Upper lobe of right lung (tissue), 1 donor: ENCODE data around the gene C1QTNF9B. TPM values are rescaled to one million over a fixed set of nuclear protein-coding genes. Genes with fewer than 3 reads are reported as not detected.
"Not testable (repeated sequence)": the region's sequence is repeated elsewhere in the genome, so short reads cannot be mapped to it uniquely, and the experiment has no call there.

Experiments used
- ATAC-seq: fragments of 200-7000 bp; cut with Tn5 transposase; one replicate; pipeline ENCODE4 v1.9.1; 2020; ENCODE audit warnings: mild to moderate bottlenecking, moderate library complexity
- DNase-seq: peaks from one replicate; pipeline ENCODE4 v3.0.0-alpha.2; 2020
- H3K27ac ChIP-seq: fragments of 200-600 bp; one replicate; pipeline ENCODE4 v1.8.0; 2022
- H3K27me3 ChIP-seq: fragments of 200-600 bp; one replicate; pipeline ENCODE4 v1.8.0; 2022; ENCODE audit warnings: mild to moderate bottlenecking
- H3K36me3 ChIP-seq: fragments of 200-600 bp; one replicate; pipeline ENCODE4 v1.8.0; 2022
- H3K4me1 ChIP-seq: fragments of 200-600 bp; one replicate; pipeline ENCODE4 v1.8.0; 2022
- H3K4me3 ChIP-seq: fragments of 200-600 bp; one replicate; pipeline ENCODE4 v1.8.0; 2022; ENCODE audit warnings: mild to moderate bottlenecking
- H3K9me3 ChIP-seq: fragments of 200-600 bp; one replicate; pipeline ENCODE4 v1.8.0; 2022
- intact Hi-C: fragments of 100-400 bp; cut with DNase I; formaldehyde crosslinking; loops from one replicate; pipeline ENCODE4 v1.11.0; 2022
- total RNA-seq: library from RNA; stranded (reverse); fragmentation: NEBNext Ultra II Directional; extraction: Animal tissue kit (Norgen Biotek cat#: 25700); gene quantifications from one replicate; pipeline ENCODE4 v1.2.1, GENCODE V29; 2021
- TF ChIP-seq, protein P1 (sequence below): fragments of 200-600 bp; IDR thresholded peaks from one replicate; pipeline ENCODE4 v1.8.0; 2022; ENCODE audit warnings: antibody characterized with exemption
- donor health status: DM: no; HTN: yes; CAD: no; lungs with severe emphysema.

The C1QTNF9B gene
- total RNA-seq, 1 donor from 2014 or later, result not detected

- ATAC-seq (no peak), DNase-seq (no peak)
- Histone ChIP-seq H3K4me1 (peaks cover 16% of the 10 kb centered on the region), H3K27ac (peak overlapping the region; percentile 91), H3K36me3 (peaks cover 5% of the 10 kb centered on the region), H3K4me3 (peak overlapping the region; percentile 86), H3K9me3 (no peaks in the 10 kb centered on the region), H3K27me3 (no peaks in the 10 kb centered on the region)
- intact Hi-C loops, result no loop called here
- TF ChIP-seq, protein P1, sequence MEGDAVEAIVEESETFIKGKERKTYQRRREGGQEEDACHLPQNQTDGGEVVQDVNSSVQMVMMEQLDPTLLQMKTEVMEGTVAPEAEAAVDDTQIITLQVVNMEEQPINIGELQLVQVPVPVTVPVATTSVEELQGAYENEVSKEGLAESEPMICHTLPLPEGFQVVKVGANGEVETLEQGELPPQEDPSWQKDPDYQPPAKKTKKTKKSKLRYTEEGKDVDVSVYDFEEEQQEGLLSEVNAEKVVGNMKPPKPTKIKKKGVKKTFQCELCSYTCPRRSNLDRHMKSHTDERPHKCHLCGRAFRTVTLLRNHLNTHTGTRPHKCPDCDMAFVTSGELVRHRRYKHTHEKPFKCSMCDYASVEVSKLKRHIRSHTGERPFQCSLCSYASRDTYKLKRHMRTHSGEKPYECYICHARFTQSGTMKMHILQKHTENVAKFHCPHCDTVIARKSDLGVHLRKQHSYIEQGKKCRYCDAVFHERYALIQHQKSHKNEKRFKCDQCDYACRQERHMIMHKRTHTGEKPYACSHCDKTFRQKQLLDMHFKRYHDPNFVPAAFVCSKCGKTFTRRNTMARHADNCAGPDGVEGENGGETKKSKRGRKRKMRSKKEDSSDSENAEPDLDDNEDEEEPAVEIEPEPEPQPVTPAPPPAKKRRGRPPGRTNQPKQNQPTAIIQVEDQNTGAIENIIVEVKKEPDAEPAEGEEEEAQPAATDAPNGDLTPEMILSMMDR, result peak; percentile 11
These were observed 7.4 kb downstream of the C1QTNF9B start for GRCh38 chr13:23889615-23890607.

DNA sequence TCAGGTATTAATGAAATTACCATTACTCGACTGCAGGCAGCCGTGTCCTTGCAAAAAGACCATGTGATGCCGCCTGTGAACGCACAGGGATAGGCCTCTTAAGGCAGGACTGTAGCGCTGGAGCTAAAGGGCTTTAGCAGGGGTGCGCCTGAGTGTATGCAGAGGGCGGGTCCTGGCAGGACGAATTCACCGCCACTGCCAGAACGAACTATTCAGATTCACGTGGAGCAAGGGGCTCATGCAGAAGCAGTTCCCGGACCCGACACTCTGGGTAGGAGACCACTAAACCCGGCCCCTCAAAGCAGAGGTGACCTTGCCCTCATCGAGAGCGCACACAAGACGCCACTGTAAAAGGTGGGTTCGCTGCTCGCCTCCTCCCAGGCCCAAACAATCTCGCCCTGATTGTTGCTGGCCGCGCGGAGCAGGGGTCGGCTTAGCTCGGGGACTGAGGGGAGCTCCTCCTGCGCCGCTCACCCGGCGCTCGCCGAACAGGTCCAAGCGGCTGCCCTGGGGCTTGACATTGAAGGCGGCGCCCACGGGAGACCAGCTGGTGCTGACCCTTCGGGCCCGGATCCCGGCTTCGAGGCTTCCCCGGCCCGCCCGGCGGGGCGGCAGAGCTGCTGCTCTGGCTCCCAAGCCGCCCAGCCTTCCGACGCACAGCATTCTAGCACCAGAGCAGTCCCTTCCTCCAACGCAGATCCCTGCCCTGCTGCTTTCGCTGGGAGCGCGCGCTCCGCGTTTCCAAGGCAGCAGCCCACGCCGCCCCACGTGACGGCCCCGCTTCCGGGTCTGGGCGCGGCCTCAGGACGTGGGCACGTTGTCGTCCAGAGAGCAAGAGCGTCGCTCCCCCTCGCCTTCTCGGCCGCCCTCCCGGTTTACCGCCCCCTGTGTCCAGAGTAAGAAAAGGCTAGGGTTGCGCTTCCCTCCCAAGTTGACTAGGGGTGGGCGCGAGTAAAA is 8.4 kb downstream of the C1QTNF9B start, which contains the start of gene MIPEP:
TSS of gene MIPEP (minus strand) at position 743 of the 957 bp plus-strand sequence. CDS start at position 663, 80 bp downstream.
- peaks cover 16% of the 10 kb centered on the region for H3K4me1 ChIP-seq
- intact Hi-C loops, result no loop called here
- peak within 1 kb of the TSS; percentile 91 for H3K27ac ChIP-seq
- H3K27me3 ChIP-seq, result no peaks in the 10 kb centered on the region
- DNase-seq (peak; percentile 98), ATAC-seq (peak; percentile 98)
- peaks cover 13% of the 10 kb centered on the region for H3K36me3 ChIP-seq
- no peaks in the 10 kb centered on the region for H3K9me3 ChIP-seq
- TF ChIP-seq, protein P1, result peak; percentile 83
- peak within 1 kb of the TSS; percentile 86 for H3K4me3 ChIP-seq

- intact Hi-C loops, DNase-seq, H3K9me3 ChIP-seq: not testable (repeated sequence)
These were observed 12.9 kb downstream of the C1QTNF9B start for GRCh38 chr13:23884361-23884760.

DNA sequence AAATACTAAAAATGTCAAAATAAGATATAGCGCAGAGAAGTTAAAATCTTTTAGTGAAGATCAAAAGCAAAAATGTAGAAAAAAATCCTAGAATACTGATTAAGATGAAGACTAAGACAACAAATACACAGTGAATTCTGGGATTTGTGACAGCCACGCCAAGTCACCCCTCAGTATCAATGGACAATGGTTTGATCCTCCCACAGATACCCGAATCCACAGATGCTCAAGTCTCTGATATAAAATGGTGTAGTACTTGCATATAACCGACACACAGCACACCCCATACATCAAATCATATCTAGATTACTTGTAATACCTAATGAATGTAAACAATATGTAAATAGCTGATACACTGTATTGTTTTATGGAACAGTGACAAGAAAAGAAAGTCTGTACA is 14.0 kb downstream of the C1QTNF9B start:
- Histone ChIP-seq H3K27me3 (no peaks in the 10 kb centered on the region), H3K9me3 (no peaks in the 10 kb centered on the region), H3K27ac (no peak overlapping the region), H3K4me3 (no peak overlapping the region), H3K4me1 (peaks cover 7% of the 10 kb centered on the region), H3K36me3 (peaks cover 27% of the 10 kb centered on the region)
- intact Hi-C loops, result no loop called here
- TF ChIP-seq, protein P1, result no peak
- DNase-seq (no peak), ATAC-seq (no peak)

More at GRCh38 chr13:23884361-23884760, 12.9 kb downstream of the C1QTNF9B start:
- H3K36me3 ChIP-seq, result peaks cover 18% of the 10 kb centered on the region
- not testable (repeated sequence) for H3K4me3 ChIP-seq, H3K27ac ChIP-seq, H3K27me3 ChIP-seq, ATAC-seq
- H3K4me1 ChIP-seq, result peaks cover 12% of the 10 kb centered on the region

DNA sequence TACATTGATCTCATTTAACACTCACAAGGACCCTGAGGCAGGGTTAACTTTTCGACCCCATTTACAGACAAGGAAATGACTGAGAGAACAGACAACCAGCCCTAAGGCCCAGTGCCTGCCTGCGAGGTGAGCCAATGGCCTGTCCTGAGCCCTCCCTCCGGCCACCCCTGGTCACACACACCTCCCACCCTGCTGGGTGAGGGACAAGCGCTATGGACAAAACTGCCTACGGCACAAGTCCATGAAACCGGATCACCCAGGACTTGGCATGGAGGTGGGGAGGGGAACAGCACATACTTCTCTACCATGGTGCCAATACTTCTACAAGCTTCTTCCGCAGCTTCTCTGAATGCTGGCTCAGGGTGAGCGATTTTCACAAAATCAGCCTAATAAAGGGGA is 15.9 kb downstream of the C1QTNF9B start:
- H3K9me3 ChIP-seq, ATAC-seq, H3K27ac ChIP-seq, H3K4me3 ChIP-seq, H3K27me3 ChIP-seq, H3K4me1 ChIP-seq, DNase-seq, intact Hi-C loops: not testable (repeated sequence)
- H3K36me3 ChIP-seq, result peaks cover 29% of the 10 kb centered on the region

- peaks cover 29% of the 10 kb centered on the region for H3K36me3 ChIP-seq
- intact Hi-C loops, H3K27me3 ChIP-seq, H3K9me3 ChIP-seq, H3K4me3 ChIP-seq, H3K27ac ChIP-seq, H3K4me1 ChIP-seq, DNase-seq: not testable (repeated sequence)
- peak; percentile 32 for ATAC-seq
These were observed 16.6 kb downstream of the C1QTNF9B start for GRCh38 chr13:23880493-23881401.
